Stimulated activated naive CD8-positive, alpha-beta T cell treated with anti-CD3 and anti-CD28 coated beads, Interleukin-15, Interleukin-2, amounts not matched to agents 100 U/mL and 50 U/mL, for 24 hours (primary cell): ENCODE results near the gene PCDH17.

Source experiments
- ATAC-seq: fragments of 150-1000 bp; cut with Tn5 transposase; one replicate; pipeline ENCODE4 v1.10.0; 2021
- DNase-seq: peaks from one replicate; pipeline ENCODE4 v3.0.0; 2021

Gene PCDH17

DNA sequence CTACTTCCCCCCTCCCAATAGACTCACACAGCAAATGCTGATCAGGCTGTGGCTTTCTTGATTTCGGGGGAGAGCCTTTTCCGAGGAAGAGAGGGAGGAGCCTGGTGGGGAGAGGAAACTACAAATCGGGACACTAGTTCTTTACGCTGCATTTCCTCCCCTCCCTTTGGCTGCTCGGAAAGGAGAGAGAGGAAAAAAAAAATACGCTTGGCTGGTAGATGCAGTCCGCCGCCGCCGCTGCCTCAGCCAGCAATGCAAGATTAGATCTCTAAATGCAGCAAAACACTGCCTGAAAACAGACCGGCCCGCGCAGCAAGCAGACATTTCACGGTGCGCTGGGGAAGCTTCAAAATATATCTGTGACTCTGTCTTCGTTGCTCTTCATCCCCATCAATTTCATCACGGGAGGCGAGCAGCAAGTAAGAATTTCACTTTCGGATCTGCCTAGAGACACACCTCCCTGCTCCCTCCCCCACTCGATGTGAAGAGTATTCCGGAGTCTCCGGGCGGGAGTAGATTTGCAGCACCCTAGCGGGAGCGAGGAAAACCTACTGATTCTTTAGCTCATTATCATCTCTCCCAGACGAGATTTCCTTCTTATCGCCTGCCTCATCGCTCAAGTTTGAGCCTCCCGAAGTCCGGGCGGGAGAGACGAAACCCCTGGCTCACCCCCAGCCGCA lies at the start of gene PCDH17:
Gene PCDH17 (plus strand): TSS at position 149 of the 680 bp plus-strand sequence. CDS start 803 bp downstream, outside the sequence.
- ATAC-seq (no peak), DNase-seq (no peak)

- DNase-seq (no peak), ATAC-seq (no peak)
Observed at GRCh38 chr13:57582032-57582431, 49.5 kb upstream of the PCDH17 start.

DNA sequence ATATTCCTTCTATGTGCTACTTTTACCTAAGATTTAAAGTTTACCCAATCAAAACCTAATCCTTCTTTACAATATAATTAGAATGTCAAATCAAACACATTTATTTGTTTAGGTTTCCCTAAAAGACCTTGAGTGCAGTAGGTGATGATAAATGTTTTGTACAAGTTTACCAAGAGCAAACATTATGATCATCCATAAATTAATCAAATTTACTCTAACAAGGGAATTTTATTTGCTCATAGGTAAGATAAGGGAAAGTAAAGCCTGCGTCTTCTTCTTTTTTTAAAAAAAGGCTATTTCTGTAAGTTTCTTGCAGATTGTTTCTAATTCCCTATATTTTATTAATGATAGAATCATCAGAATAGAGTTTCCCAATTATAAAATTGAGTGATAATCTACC lies 48.0 kb upstream of the PCDH17 start:
- ATAC-seq: no peak

GRCh38 chr13:57588639-57589038 lies 42.9 kb upstream of the PCDH17 start:
- DNase-seq (no peak), ATAC-seq (no peak)

More for the DNA sequence above, 48.0 kb upstream of the PCDH17 start:
- no peak for DNase-seq

DNA sequence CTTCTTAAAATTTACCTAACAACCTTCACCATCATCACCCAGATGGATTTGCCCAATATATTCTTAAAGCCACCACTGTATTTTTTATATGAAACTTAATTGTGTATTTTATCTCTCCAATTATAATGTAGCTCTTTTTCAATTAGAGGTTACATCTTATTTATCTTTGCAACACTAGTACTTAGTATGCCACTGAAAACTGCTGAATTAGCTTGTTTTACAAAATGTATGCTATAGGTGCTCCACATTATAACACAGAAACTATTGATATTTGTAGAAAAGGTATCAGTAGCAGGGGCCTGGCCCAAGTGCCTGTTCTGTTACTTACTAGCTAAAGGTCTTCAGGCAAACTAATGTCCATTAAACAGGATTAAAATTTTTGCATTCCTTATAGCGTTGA lies 35.8 kb upstream of the PCDH17 start:
- ATAC-seq (no peak), DNase-seq (no peak)

- ATAC-seq (no peak), DNase-seq (no peak)
Observed at GRCh38 chr13:57601536-57601935, 30.0 kb upstream of the PCDH17 start.

DNA sequence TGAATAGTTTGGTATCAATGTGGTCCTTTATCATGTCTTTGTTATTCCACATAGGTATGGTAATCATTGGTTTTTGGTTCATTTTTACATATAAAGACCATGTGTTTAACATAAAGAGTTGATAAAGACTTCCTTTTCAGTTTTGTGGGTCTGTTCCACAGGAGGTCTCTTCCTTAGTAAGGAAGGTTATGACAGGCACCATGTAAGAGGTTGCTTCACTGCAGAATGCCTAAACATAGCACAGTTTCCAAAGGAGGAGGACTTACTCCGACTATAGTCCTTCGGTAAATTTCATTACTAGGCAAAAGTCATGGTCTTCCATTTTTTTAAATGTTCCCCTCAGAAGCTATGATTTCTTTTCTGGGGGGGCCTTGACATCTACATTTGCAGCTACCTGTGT lies 27.1 kb upstream of the PCDH17 start:
- no peak for DNase-seq
- ATAC-seq: no peak

- no peak for DNase-seq
- no peak for ATAC-seq
Observed at GRCh38 chr13:57611969-57612368, 19.6 kb upstream of the PCDH17 start.

GRCh38 chr13:57612568-57612967 lies 19.0 kb upstream of the PCDH17 start:
- no peak for DNase-seq
- no peak for ATAC-seq

DNA sequence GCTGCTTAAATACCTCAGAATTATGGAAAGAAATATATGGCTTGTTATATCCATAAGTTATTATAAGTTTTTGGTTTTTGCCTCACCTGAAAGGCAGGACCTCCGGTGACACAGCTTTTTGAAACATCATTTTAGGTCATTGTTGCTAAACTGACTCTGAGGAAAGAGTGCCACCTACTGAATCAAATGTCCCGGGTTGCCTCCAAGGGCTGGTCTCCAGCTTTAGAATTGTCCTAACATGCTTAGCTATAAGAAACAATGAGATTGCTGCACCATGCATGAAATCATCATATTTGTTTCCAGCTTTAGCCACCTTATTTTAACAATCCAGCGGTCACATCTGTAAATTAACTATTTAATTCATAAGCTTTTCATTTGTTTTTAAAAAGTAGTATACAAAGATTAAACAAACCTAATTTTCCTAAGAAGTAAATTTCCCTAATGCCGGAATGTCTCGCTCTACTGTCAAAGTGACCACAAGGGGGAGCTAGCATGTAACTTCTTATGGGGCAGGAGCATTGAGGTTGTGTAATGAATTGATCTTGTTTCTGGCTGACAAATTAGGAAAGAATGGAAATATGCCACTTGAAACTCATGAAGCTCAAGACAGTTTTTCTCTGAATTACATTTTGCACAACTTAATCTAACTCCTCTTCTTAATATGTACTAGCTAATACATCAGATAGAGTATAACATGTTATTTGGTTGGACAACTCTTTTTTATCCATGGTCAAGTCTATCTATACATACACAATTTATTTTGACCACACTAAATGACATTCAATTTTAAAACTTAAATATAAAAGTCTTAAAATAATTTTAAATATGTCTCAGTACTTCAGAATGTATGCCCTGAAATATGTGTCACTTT lies 6.7 kb upstream of the PCDH17 start:
- ATAC-seq (no peak), DNase-seq (peak; percentile 22)

GRCh38 chr13:57627663-57628062 lies 3.9 kb upstream of the PCDH17 start:
- ATAC-seq (no peak), DNase-seq (no peak)

- DNase-seq (no peak), ATAC-seq (no peak)
Observed at GRCh38 chr13:57629391-57629804, 2.1 kb upstream of the PCDH17 start.

DNA sequence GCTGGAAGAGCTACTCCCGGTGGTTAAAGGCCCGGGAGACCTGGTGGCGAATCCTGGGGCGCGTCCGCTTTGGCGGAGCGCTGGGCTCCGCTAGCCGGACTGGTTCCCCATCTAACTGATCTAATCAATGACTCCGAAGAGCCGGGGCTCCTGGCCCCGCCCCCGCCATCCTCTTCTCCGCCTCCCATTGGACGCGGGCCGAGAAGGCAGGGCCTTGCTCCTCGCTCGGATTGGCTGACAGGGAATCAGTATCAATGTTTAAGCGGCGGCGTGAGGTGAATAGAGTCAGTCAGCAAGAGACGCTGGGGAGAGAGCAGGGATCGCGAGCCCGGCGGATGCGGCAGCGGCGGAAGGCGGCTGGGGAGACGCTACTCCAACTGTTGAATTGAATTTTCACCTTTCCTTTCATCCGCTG lies 1.7 kb upstream of the PCDH17 start:
- ATAC-seq: no peak

DNA sequence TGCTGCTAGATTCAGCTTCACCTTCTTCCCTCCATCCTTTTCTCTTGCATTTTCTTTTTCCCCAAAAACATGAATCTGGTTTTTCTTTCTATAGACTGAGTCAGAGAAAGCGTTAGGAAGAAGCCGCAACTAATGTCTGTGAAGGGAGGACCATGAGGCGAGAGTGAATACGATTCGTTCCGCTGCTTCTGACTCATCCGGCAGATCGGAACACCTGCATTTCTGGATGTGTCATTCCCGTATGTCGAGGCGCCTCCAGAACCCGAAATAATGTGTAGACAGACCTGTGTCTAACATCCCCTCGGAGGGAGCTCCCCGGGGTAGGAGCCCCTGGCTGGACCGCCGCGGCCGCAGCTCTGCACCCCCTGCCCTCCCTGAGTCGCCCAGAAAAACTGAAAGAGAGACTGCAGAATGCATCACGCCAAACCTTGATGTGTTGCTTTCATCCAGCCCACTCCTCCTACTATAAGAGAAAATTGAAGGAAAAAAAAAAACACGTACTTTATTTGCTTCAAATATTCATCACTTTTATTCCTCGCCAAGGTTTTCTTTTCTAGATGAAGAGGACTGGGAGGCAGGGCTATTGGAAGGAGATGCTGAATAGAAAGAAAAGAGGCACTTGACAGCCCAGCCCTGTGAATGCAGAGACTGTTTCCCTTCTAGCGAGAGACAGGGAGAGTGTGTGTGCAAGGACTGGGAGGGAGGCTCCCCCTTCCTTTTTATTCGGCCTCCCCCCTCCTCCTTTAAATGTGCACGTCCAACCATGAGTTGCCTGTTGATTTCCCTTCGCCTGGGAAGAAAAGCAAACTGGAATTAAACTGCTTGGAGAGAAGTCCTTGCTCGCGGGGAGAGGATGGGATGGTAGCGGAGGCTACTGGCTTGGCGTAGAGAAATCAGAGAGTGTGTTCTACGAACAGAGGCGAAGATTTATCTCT lies 616 bp upstream of the PCDH17 start:
- no peak for ATAC-seq
- no peak for DNase-seq

More for the DNA sequence above, 1.7 kb upstream of the PCDH17 start:
- DNase-seq: peak; percentile 33

DNA sequence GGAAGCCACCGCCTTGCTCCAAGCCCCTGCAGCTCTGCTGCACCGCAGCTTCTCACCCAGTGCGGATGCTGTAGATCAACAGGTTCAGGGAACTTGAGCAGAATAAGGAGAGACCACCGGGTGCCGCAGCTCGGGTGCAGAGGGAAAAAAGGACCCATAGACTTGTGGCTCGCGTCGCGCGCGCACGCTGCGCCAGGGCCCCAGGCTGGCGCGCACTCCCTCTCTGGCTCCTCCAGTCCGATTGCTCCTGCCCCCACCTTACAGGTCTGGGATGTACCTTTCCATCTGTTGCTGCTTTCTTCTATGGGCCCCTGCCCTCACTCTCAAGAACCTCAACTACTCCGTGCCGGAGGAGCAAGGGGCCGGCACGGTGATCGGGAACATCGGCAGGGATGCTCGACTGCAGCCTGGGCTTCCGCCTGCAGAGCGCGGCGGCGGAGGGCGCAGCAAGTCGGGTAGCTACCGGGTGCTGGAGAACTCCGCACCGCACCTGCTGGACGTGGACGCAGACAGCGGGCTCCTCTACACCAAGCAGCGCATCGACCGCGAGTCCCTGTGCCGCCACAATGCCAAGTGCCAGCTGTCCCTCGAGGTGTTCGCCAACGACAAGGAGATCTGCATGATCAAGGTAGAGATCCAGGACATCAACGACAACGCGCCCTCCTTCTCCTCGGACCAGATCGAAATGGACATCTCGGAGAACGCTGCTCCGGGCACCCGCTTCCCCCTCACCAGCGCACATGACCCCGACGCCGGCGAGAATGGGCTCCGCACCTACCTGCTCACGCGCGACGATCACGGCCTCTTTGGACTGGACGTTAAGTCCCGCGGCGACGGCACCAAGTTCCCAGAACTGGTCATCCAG lies 964 bp downstream of the PCDH17 start:
- no peak for DNase-seq
- ATAC-seq: no peak

DNA sequence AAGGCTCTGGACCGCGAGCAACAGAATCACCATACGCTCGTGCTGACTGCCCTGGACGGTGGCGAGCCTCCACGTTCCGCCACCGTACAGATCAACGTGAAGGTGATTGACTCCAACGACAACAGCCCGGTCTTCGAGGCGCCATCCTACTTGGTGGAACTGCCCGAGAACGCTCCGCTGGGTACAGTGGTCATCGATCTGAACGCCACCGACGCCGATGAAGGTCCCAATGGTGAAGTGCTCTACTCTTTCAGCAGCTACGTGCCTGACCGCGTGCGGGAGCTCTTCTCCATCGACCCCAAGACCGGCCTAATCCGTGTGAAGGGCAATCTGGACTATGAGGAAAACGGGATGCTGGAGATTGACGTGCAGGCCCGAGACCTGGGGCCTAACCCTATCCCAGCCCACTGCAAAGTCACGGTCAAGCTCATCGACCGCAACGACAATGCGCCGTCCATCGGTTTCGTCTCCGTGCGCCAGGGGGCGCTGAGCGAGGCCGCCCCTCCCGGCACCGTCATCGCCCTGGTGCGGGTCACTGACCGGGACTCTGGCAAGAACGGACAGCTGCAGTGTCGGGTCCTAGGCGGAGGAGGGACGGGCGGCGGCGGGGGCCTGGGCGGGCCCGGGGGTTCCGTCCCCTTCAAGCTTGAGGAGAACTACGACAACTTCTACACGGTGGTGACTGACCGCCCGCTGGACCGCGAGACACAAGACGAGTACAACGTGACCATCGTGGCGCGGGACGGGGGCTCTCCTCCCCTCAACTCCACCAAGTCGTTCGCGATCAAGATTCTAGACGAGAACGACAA lies 1.8 kb downstream of the PCDH17 start:
- DNase-seq: peak; percentile 3
- ATAC-seq: no peak

DNA sequence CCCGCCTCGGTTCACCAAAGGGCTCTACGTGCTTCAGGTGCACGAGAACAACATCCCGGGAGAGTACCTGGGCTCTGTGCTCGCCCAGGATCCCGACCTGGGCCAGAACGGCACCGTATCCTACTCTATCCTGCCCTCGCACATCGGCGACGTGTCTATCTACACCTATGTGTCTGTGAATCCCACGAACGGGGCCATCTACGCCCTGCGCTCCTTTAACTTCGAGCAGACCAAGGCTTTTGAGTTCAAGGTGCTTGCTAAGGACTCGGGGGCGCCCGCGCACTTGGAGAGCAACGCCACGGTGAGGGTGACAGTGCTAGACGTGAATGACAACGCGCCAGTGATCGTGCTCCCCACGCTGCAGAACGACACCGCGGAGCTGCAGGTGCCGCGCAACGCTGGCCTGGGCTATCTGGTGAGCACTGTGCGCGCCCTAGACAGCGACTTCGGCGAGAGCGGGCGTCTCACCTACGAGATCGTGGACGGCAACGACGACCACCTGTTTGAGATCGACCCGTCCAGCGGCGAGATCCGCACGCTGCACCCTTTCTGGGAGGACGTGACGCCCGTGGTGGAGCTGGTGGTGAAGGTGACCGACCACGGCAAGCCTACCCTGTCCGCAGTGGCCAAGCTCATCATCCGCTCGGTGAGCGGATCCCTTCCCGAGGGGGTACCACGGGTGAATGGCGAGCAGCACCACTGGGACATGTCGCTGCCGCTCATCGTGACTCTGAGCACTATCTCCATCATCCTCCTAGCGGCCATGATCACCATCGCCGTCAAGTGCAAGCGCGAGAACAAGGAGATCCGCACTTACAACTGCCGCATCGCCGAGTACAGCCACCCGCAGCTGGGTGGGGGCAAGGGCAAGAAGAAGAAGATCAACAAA lies 2.6 kb downstream of the PCDH17 start:
- ATAC-seq (no peak), DNase-seq (peak; percentile 4)

DNA sequence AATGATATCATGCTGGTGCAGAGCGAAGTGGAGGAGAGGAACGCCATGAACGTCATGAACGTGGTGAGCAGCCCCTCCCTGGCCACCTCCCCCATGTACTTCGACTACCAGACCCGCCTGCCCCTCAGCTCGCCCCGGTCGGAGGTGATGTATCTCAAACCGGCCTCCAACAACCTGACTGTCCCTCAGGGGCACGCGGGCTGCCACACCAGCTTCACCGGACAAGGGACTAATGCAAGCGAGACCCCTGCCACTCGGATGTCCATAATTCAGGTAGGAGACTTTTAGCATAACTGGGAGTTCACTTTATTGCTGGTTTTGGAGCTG lies 3.3 kb downstream of the PCDH17 start:
- no peak for ATAC-seq

GRCh38 chr13:57635541-57636085 lies 4.1 kb downstream of the PCDH17 start:
- no peak for ATAC-seq

More for the DNA sequence above, 3.3 kb downstream of the PCDH17 start:
- DNase-seq: no peak

More at GRCh38 chr13:57635541-57636085, 4.1 kb downstream of the PCDH17 start:
- no peak for DNase-seq
